OCI-LY3 (cell line): Measurements from ENCODE around the gene TTC9B.

Experiments used
- H2AFZ ChIP-seq: fragments of 200-600, 300-600 bp; shearing (Covaris generic); 2 replicates; pipeline ENCODE4 v1.6.0; 2014; ENCODE audit warnings: antibody characterized with exemption, low read depth, low read length
- H3K27ac ChIP-seq: fragments of 200-600, 300-600 bp; sonication (generic); 2 replicates; pipeline ENCODE4 v1.5.1; 2014; ENCODE audit warnings: mild to moderate bottlenecking, low read length, moderate library complexity, mixed read lengths
- H3K27me3 ChIP-seq: fragments of 200-600, 300-600 bp; sonication (generic); 2 replicates; pipeline ENCODE4 v1.6.1; 2014; ENCODE audit warnings: low read depth, low read length, mixed read lengths
- H3K36me3 ChIP-seq: fragments of 200-600, 300-600 bp; sonication (generic); replicated peaks from 2 replicates; pipeline ENCODE3; 2014; ENCODE audit warnings: low read depth, low read length, mixed read lengths
- H3K4me1 ChIP-seq: fragments of 300-600, 200-600 bp; sonication (generic); 2 replicates; pipeline ENCODE4 v1.6.1; 2014; ENCODE audit warnings: low read length, mixed read lengths
- H3K4me2 ChIP-seq: fragments of 200-600, 300-600 bp; sonication (generic); 2 replicates; pipeline ENCODE4 v1.6.1; 2014; ENCODE audit warnings: low read length, mixed read lengths
- H3K4me3 ChIP-seq: fragments of 300-600, 200-600 bp; sonication (generic); 2 replicates; pipeline ENCODE4 v1.5.1; 2014; ENCODE audit warnings: antibody characterized with exemption, mild to moderate bottlenecking, low read length, moderate library complexity
- H3K79me2 ChIP-seq: fragments of 300-600, 200-600 bp; shearing (Covaris generic); 2 replicates; pipeline ENCODE4 v1.6.1; 2014; ENCODE audit warnings: mild to moderate bottlenecking, low read length, mixed read lengths
- H3K9ac ChIP-seq: fragments of 300-600, 200-600 bp; shearing (Covaris generic); 2 replicates; pipeline ENCODE4 v1.6.0; 2014; ENCODE audit warnings: mild to moderate bottlenecking, low read length, moderate library complexity
- H3K9me3 ChIP-seq: fragments of 200-600, 300-600 bp; shearing (Covaris generic); 2 replicates; pipeline ENCODE4 v1.6.1; 2014; ENCODE audit warnings: low read length, mixed read lengths; ENCODE audit not compliant: insufficient read depth
- H4K20me1 ChIP-seq: fragments of 200-600, 300-600 bp; sonication (generic); 2 replicates; pipeline ENCODE4 v1.6.1; 2016; ENCODE audit warnings: low read length, mixed read lengths; ENCODE audit not compliant: insufficient read depth
- CTCF ChIP-seq: fragments of 200-600, 300-600 bp; sonication (generic); IDR thresholded peaks from 2 replicates; pipeline ENCODE4 v1.5.1; 2014; ENCODE audit warnings: antibody characterized with exemption, low read length, low read depth
- EZH2phosphoT487 ChIP-seq: fragments of 200-600 bp; shearing (Covaris generic); IDR thresholded peaks from 2 replicates; pipeline ENCODE4 v1.6.1; 2018; ENCODE audit warnings: antibody characterized with exemption, mixed run types, low read depth

Gene TTC9B

GRCh38 chr19:40225440-40226305 lies 7.5 kb upstream of the TTC9B start:
- Histone ChIP-seq H3K9me3 (no peaks in the 10 kb centered on the region), H3K4me2 (no peak overlapping the region), H3K4me3 (no peak overlapping the region), H3K4me1 (no peaks in the 10 kb centered on the region), H3K79me2 (no peaks in the 10 kb centered on the region), H3K27ac (no peak overlapping the region), H4K20me1 (no peaks in the 10 kb centered on the region), H3K27me3 (0 out of 2 replicates have a peak, but pooled peaks cover 3% of the 10 kb centered on the region), H2AFZ (no peak overlapping the region), H3K36me3 (no peaks in the 10 kb centered on the region), H3K9ac (no peak overlapping the region)
- no peak for TF ChIP-seq EZH2phosphoT487
- no peak for TF ChIP-seq CTCF

- Histone ChIP-seq H3K4me1 (peaks cover 9% of the 10 kb centered on the region), H2AFZ (no peak overlapping the region), H3K27me3 (0 out of 2 replicates have a peak, but pooled peaks cover 3% of the 10 kb centered on the region), H3K79me2 (no peaks in the 10 kb centered on the region), H3K4me2 (no peak overlapping the region), H3K9ac (no peak overlapping the region), H3K4me3 (no peak overlapping the region), H3K27ac (no peak overlapping the region), H3K9me3 (no peaks in the 10 kb centered on the region), H3K36me3 (no peaks in the 10 kb centered on the region), H4K20me1 (no peaks in the 10 kb centered on the region)
- TF ChIP-seq EZH2phosphoT487 (no peak), CTCF (no peak)
These were observed 6.4 kb upstream of the TTC9B start for GRCh38 chr19:40224342-40225150.

GRCh38 chr19:40223135-40223822 lies 5.1 kb upstream of the TTC9B start:
- Histone ChIP-seq H4K20me1 (no peaks in the 10 kb centered on the region), H3K9ac (no peak overlapping the region), H3K4me2 (no peak overlapping the region), H3K36me3 (no peaks in the 10 kb centered on the region), H3K79me2 (no peaks in the 10 kb centered on the region), H3K27ac (no peak overlapping the region), H3K4me1 (peaks cover 9% of the 10 kb centered on the region), H3K27me3 (0 out of 2 replicates have a peak, but pooled peaks cover 3% of the 10 kb centered on the region), H3K9me3 (no peaks in the 10 kb centered on the region), H2AFZ (no peak overlapping the region), H3K4me3 (no peak overlapping the region)
- TF ChIP-seq EZH2phosphoT487 (no peak), CTCF (no peak)
